Measurements from ENCODE around the gene KCNIP1. TPM values are rescaled to one million over a fixed set of nuclear protein-coding genes. Genes with fewer than 3 reads are reported as not detected.

KCNIP1 gene
- polyA plus RNA-seq, 3 donors from 2014 or later: not detected

DNA sequence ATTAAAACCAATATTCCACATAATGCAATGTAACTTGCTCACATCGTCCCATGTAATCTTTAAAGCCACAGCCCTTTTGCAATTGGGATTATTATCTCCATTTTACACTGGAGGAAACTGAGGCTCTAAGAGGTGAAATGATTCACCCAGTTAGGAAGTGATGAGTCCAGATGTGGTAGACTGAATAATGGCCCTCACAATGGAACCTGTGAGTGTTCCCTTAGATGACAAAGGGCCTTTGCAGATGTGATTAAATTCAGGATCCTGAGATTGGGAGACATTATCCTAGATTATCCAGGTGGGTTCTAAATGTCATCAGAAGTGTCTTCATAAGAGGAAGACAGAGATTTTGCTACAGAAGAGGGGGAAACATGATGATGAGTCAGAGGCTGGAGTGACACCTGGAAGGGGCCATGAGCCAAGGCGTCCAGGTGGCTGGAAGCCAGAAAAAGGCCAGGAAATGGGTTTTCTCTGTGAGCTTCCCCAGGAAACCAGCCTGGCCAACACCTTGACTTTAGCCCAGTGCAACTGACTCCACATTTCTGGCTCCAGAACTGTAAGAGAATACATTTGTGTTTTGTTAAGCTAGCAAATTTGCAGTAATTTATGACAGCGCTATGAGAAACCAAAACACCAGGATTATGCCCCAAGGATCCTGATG, 139.1 kb downstream of the KCNIP1 start:
- DNase-seq: no peak
- Mint-ChIP-seq H3K4me3 (no peak overlapping the region), H3K27ac (no peak overlapping the region), H3K9me3 (peaks cover 0 to 3% (median 0%) of the 10 kb centered on the region in 6 donors), H3K27me3 (ENCODE audit: low read depth in 3 of 3) (peaks cover 5 to 7% (median 6%) of the 10 kb centered on the region in 3 donors), H3K4me1 (no peaks in the 10 kb centered on the region), H3K36me3 (no peaks in the 10 kb centered on the region)

DNA sequence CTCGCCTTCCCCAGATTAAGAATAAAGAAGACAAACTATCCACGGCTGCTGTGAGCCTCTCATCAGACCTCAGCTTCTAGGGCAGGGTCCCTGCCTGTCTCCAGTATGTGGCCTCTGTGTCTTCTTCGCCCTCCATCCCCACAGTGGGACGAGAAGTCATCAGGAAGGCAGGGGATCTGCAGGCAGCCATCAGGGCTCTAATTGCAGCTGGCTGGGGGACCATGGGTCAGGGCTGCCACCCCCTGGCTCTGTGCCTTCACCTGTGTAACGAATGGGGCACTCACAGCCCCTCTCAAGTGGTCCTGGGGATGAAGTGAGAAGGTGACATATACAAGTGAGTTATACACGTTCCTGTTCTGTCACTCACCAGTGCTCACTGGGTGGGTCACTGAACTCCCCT, 139.8 kb downstream of the KCNIP1 start:
- H3K9me3 Mint-ChIP-seq: peaks cover 0 to 2% (median 0%) of the 10 kb centered on the region in 6 donors
- no peak overlapping the region for H3K27ac Mint-ChIP-seq
- no peak overlapping the region for H3K4me3 Mint-ChIP-seq
- no peak for DNase-seq
- no peaks in the 10 kb centered on the region for H3K36me3 Mint-ChIP-seq
- peaks cover 4 to 6% (median 6%) of the 10 kb centered on the region in 3 donors for H3K27me3 Mint-ChIP-seq (ENCODE audit: low read depth in 3 of 3)
- H3K4me1 Mint-ChIP-seq: no peaks in the 10 kb centered on the region

DNA sequence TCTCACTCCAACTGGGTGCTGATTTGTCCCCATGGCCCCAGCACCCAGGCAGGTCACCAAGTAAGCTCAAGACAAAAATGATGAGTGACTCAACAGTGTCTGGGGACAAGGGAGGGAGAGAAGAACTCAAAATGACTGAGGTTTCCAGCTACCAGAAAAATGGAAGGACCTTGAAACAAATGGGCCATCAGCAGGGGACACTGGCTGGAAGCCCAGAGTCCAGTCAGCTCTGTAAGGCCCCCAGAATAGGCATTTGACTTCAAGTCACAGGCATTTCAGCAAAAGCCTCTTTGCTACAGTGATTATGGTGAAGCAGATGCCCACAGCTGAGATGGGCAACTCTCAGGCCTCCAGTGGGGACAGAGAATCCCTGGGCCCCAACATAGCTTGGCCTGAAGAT, 140.7 kb downstream of the KCNIP1 start:
- Mint-ChIP-seq H3K4me1 (no peaks in the 10 kb centered on the region), H3K27ac (no peak overlapping the region), H3K4me3 (no peak overlapping the region), H3K9me3 (no peaks in the 10 kb centered on the region), H3K36me3 (no peaks in the 10 kb centered on the region), H3K27me3 (ENCODE audit: low read depth in 3 of 3) (peaks cover 2 to 4% (median 2%) of the 10 kb centered on the region in 3 donors)
- DNase-seq: no peak

DNA sequence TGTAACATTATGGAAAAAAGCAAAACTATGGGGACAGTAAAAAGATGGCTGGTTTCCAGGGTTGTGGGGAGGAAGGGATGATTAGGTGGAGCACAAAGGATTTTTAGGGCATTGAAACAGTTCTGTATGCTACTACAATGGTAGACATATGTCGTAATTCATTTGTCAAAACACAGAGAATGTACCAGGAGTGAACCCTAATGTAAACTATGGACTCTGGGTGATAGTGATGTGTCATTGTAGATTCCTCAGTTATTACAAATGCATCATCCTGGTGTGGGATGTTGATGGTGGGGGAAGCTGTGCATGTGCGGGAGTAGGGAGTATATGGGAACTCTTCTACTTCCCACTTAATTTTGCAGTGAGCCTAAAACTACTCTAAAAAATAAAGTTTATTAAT, 144.7 kb downstream of the KCNIP1 start:
- Mint-ChIP-seq H3K4me1 (no peaks in the 10 kb centered on the region), H3K36me3 (no peaks in the 10 kb centered on the region), H3K27ac (no peak overlapping the region), H3K4me3 (no peak overlapping the region), H3K9me3 (no peaks in the 10 kb centered on the region), H3K27me3 (ENCODE audit: low read depth in 3 of 3) (peaks cover 0 to 5% (median 3%) of the 10 kb centered on the region in 3 donors)
- DNase-seq: no peak

DNA sequence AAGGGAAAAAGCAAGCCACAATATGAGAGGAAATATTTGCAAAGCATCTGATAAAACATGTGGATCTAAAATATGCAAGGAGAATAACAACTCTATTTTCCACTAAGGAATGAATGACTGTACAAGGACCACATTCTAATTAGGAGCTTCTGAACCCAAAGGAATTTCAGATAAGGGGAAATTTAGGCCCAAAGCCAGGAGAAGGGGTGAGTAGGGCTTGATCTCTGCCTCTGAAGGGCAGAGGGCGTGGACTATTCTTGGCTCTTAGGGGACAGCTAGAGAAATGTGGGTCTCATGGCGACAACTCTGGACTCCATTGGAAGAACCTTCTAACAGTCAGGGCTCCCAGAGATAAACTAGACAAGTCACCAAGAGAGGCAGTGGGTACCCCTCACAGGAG, 147.0 kb downstream of the KCNIP1 start:
- Mint-ChIP-seq H3K4me3 (no peak overlapping the region), H3K27me3 (ENCODE audit: low read depth in 3 of 3) (peaks cover 0 to 5% (median 3%) of the 10 kb centered on the region in 3 donors), H3K9me3 (no peaks in the 10 kb centered on the region), H3K4me1 (no peaks in the 10 kb centered on the region), H3K27ac (no peak overlapping the region), H3K36me3 (no peaks in the 10 kb centered on the region)
- no peak for DNase-seq

DNA sequence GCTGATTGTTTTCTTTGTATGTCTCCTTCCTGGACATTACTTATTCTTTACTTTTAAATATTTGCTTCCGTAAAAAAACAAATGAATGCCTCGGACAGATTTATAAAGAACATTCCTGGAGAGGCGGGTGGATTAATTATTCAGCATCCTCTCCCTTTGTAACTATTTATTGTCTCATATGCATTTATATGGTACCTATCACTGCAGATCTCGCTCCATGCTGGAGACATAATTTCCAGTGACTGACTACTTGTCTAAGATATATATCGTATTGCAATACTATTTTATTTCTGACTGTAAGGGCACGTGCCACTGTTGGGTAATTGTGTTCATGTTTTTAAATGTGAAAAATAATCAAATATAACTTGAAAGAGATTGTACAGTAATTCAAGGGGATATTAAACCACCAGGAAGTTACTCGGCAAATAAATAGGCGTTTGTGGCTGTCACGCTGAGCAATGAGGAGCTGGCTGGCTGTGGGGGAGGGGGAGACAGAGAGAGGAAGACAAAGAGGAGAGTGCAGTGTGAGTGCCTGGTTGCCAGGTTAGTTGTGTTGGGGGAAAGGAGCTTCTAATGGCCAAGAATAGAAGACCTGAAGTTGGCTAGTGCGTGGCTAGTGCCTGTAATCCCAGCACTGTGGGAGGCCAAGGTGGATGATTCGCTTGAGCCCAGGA, 147.9 kb downstream of the KCNIP1 start:
- H3K27ac Mint-ChIP-seq: no peak overlapping the region
- H3K36me3 Mint-ChIP-seq: no peaks in the 10 kb centered on the region
- no peak overlapping the region for H3K4me3 Mint-ChIP-seq
- no peaks in the 10 kb centered on the region for H3K9me3 Mint-ChIP-seq
- no peak for DNase-seq
- H3K27me3 Mint-ChIP-seq (ENCODE audit: low read depth in 3 of 3): peaks cover 0 to 5% (median 3%) of the 10 kb centered on the region in 3 donors
- H3K4me1 Mint-ChIP-seq: no peaks in the 10 kb centered on the region

DNA sequence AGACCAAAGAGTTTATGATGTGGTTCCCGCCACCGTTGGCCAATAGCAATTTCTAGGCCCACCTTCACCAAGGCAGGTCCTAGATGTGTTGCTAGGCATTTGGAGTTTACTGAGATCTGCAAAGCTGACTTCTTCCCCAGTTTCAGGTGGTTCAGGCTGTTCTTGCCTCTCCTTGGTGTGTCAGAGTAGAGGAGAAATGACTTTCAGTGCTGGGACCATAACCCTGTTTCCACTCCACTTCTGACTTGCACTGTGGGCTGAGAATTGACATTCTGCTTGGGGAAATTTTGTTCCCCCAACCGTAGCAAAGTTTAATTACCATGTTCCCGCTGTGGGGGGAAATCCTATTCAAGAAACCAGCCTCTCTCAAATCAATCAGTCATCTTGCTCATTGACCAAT, 151.7 kb downstream of the KCNIP1 start:
- Mint-ChIP-seq H3K36me3 (no peaks in the 10 kb centered on the region), H3K4me3 (no peak overlapping the region), H3K27me3 (ENCODE audit: low read depth in 3 of 3) (peaks cover 2 to 5% (median 3%) of the 10 kb centered on the region in 3 donors), H3K27ac (no peak overlapping the region), H3K4me1 (no peaks in the 10 kb centered on the region), H3K9me3 (no peaks in the 10 kb centered on the region)
- no peak for DNase-seq

DNA sequence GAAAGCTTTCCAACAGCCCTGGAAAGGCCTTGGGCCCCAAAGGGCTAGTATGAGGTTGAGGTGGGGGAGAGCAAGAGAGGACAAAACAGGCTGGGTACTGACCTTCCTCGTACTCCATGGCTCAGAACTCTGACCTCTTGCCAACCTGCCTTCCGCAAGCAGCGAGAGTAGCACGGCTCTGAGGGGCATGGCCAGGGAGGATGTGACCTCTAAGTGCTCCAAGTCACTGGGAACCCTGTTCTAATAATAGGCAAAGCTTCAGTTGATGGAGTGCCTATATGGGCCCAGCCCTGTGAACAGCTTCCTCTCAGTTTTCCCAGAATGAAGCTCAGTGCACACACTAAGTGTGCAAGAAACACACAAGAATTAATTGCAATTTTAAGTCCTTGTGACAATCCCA, 152.1 kb downstream of the KCNIP1 start:
- Mint-ChIP-seq H3K36me3 (no peaks in the 10 kb centered on the region), H3K4me1 (no peaks in the 10 kb centered on the region), H3K27me3 (ENCODE audit: low read depth in 3 of 3) (peaks cover 2 to 3% (median 3%) of the 10 kb centered on the region in 3 donors), H3K9me3 (no peaks in the 10 kb centered on the region), H3K27ac (no peak overlapping the region), H3K4me3 (no peak overlapping the region)
- no peak for DNase-seq

DNA sequence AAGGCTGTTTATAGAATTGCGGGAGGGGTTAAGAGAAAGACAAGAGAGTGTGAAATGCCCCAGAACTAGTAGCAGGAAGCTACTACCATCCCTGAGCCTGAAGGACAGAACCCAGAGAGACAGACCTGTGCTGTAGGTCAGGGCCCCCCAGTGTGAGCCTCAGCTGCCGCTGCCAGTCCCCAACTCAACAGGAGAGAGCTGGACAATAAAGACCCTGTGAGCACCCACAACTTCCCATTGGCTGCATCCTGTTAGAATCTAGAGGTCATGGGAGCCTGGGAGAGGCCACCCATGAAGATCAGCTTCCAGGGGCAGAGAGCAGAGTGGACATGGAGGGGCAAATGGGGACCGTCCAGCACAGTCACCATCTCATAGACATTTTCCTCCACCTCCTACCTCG, 152.5 kb downstream of the KCNIP1 start:
- Mint-ChIP-seq H3K4me3 (no peak overlapping the region), H3K4me1 (no peaks in the 10 kb centered on the region), H3K27ac (no peak overlapping the region), H3K9me3 (no peaks in the 10 kb centered on the region), H3K36me3 (no peaks in the 10 kb centered on the region), H3K27me3 (ENCODE audit: low read depth in 3 of 3) (peaks cover 2 to 3% (median 3%) of the 10 kb centered on the region in 3 donors)
- no peak for DNase-seq

DNA sequence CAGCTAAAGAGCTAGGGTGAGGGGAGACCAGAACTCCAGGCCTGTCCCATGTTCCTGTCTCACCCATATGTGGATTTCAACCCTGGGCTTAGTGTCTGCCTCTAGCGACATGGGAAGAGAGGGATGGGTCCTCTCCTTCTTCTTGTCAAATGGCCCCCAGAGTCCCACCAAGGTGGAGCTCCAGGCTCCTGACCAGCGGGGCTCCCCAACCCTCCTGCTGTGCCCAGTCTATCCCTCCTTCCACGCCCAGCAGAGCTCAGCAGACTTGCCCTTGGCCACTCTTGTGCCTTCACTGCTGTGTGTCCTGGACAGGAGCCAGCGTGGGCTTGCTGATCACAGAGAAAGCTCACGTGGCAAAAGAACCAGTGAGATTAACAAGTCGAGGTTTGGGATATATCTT, 156.7 kb downstream of the KCNIP1 start:
- no peaks in the 10 kb centered on the region for H3K36me3 Mint-ChIP-seq
- H3K4me1 Mint-ChIP-seq: no peaks in the 10 kb centered on the region
- peaks cover 6 to 11% (median 7%) of the 10 kb centered on the region in 3 donors for H3K27me3 Mint-ChIP-seq (ENCODE audit: low read depth in 3 of 3)
- no peaks in the 10 kb centered on the region for H3K9me3 Mint-ChIP-seq
- DNase-seq: no peak
- peak overlapping the region in 1 of 6 donors; percentile 23 for H3K27ac Mint-ChIP-seq
- no peak overlapping the region for H3K4me3 Mint-ChIP-seq

DNA sequence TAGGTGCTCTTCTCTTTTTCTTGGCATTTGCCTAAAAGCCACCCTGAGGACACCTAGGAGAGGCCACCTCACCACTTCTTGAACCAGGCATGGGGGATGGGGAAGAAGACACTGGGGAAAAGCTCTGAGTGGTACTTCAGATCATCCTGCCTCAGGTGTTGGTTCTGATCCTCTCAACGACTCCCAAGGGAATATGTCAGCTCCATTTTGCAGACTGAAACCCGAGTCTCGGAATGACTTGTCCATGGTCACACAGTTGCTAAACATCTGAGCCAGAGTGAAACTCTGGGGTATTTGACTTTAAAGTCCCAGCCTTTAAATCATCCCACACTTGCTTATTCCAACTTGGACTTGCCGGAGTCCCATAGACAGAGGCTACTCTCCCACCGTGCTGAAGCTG, 159.1 kb downstream of the KCNIP1 start:
- no peaks in the 10 kb centered on the region for H3K36me3 Mint-ChIP-seq
- H3K27me3 Mint-ChIP-seq (ENCODE audit: low read depth in 3 of 3): peaks cover 6 to 9% (median 8%) of the 10 kb centered on the region in 3 donors
- no peak overlapping the region for H3K27ac Mint-ChIP-seq
- no peaks in the 10 kb centered on the region for H3K9me3 Mint-ChIP-seq
- no peak overlapping the region for H3K4me3 Mint-ChIP-seq
- no peaks in the 10 kb centered on the region for H3K4me1 Mint-ChIP-seq
- no peak for DNase-seq

DNA sequence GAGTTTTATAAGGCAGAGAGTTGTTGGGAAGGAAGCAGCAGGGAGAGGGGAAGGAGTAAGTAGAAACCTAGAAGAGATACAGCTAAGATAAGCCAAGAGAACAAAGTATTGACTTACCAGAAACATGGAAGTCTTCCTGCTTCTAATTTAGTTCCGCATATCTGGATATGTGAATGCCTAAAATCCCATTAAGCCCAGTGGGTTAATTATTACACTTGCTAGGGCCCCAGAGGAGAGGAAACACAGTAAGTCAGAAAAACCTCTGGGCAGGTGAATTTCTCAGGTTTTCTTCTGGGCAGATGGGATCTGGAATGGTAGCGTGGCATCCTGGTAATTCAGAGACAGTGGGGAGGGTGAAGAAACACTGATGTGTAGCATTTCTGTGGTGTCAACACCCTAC, 175.0 kb downstream of the KCNIP1 start:
- H3K4me1 Mint-ChIP-seq: peaks cover 7 to 11% of the 10 kb centered on the region in 2 donors
- H3K9me3 Mint-ChIP-seq: peaks cover 0 to 1% (median 0%) of the 10 kb centered on the region in 6 donors
- peaks cover 7 to 22% (median 9%) of the 10 kb centered on the region in 3 donors for H3K27me3 Mint-ChIP-seq (ENCODE audit: low read depth in 3 of 3)
- no peak overlapping the region for H3K27ac Mint-ChIP-seq
- H3K36me3 Mint-ChIP-seq: no peaks in the 10 kb centered on the region
- H3K4me3 Mint-ChIP-seq: no peak overlapping the region
- DNase-seq: no peak

DNA sequence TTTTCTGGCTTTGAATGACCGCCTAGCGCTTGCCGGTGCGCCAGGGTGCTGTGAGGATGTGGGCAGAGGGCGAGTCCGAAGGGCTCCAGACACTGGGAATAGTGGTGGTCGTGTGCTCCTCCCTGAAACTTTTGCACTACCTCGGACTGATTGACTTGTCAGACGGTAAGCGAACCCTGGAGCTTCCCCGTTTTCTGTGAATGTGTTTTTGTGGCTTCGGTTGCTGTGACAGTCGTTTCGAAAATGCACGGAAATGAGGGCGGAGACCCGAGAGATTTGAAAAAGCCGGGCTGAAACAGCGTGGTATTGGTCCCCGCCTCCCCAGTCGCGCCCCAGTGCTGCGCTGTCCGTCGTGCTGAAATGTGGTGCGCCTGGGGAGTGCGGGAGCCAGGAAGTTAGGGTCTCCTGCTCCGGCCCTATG, 177.2 kb downstream of the KCNIP1 start:
- Mint-ChIP-seq H3K27ac (no peak overlapping the region), H3K36me3 (no peaks in the 10 kb centered on the region), H3K9me3 (peaks cover 0 to 1% (median 0%) of the 10 kb centered on the region in 6 donors)

DNA sequence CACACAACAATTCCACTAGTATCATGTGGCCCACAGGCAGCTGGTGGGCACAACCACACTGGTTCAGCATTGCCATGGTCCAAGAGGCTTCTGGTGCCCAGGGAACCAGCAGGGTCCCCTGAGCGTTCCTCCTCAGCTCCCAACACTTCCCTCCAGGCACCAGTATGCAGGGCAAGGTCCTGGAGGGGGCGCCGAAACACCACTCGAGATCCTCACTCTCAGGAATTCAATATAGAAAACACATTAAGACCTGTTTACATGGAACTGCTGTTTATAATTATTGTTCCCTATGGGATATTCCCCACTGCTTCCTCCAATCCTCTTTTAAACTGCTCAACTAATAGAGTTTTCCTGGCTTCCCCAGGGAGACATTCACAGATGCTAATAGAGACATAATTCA, 187.8 kb downstream of the KCNIP1 start:
- H3K27me3 Mint-ChIP-seq (ENCODE audit: low read depth in 3 of 3): peaks cover 1 to 10% (median 7%) of the 10 kb centered on the region in 3 donors
- peaks cover 0 to 2% (median 0%) of the 10 kb centered on the region in 6 donors for H3K9me3 Mint-ChIP-seq
- DNase-seq: no peak
- H3K36me3 Mint-ChIP-seq: no peaks in the 10 kb centered on the region
- H3K27ac Mint-ChIP-seq: no peak overlapping the region
- no peaks in the 10 kb centered on the region for H3K4me1 Mint-ChIP-seq
- H3K4me3 Mint-ChIP-seq: no peak overlapping the region

More for the DNA sequence above, 177.2 kb downstream of the KCNIP1 start:
- peak; percentile 5 to 14 (median 7) for DNase-seq
- Mint-ChIP-seq H3K4me1 (peaks cover 7 to 11% of the 10 kb centered on the region in 2 donors), H3K4me3 (peak overlapping the region in 2 of 5 donors; percentile 34 to 39), H3K27me3 (ENCODE audit: low read depth in 3 of 3) (peaks cover 9 to 22% (median 11%) of the 10 kb centered on the region in 3 donors)
